GM23338 (cell line): ENCODE data around the gene ALG5.

Source experiments
- CREB1 ChIP-seq: fragments of 250-450 bp; sonication (Bioruptor Pico); IDR thresholded peaks from 2 replicates; pipeline ENCODE4 v1.5.0; 2020; ENCODE audit warnings: low read depth, mild to moderate bottlenecking, moderate library complexity
- POLR2AphosphoS5 ChIP-seq: IDR thresholded peaks from 2 replicates; pipeline ENCODE4 v1.6.1; 2016; ENCODE audit warnings: antibody characterized with exemption, low read depth
- STAT1 ChIP-seq: IDR thresholded peaks from one replicate; pipeline ENCODE4 v1.6.1; 2016; ENCODE audit warnings: antibody characterized with exemption; ENCODE audit not compliant: unreplicated experiment
- TF ChIP-seq, protein P1 (sequence below): IDR thresholded peaks from one replicate; pipeline ENCODE4 v1.6.1; 2018; ENCODE audit warnings: antibody characterized with exemption; ENCODE audit not compliant: unreplicated experiment
- TF ChIP-seq, protein P2 (sequence below), 2 experiments: fragments of 200-600 bp in 1 of 2; sonication (generic) in 1 of 2; conservative IDR thresholded peaks; 2 replicates each; pipeline versions ENCODE4 v1.5.1 to v1.6.1; 2016 to 2017; ENCODE audit warnings: antibody characterized with exemption in 2 of 2, low read depth in 2 of 2, mild to moderate bottlenecking in 2 of 2, moderate library complexity in 1 of 2

DNA sequence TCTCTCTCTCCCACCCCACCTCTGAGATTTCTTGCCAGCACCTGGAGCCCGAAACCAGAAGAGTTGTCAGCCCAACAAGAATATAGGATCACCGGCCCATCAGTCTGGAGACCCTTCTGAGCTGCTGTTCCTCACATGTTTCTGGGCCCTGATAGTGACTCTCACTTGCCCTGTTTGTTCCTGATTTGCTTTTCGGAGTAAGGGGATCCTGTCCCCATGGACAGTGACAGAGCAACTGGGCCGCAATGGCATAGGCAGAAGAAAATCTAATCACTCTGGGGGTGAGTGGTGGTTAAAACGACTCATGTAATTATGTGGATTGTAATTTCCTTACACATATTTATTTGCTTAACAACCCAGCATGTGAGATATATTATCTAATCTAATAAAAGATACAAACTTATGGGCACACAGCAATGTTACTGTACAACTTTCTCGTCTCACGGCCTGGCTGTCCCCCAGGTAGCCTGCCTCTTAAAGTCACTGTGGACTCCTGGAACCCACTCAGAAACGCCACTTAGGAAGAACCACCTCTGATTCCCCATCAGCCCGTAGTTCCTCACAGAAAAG, 78.4 kb downstream of the ALG5 start:
- TF ChIP-seq, protein P1, sequence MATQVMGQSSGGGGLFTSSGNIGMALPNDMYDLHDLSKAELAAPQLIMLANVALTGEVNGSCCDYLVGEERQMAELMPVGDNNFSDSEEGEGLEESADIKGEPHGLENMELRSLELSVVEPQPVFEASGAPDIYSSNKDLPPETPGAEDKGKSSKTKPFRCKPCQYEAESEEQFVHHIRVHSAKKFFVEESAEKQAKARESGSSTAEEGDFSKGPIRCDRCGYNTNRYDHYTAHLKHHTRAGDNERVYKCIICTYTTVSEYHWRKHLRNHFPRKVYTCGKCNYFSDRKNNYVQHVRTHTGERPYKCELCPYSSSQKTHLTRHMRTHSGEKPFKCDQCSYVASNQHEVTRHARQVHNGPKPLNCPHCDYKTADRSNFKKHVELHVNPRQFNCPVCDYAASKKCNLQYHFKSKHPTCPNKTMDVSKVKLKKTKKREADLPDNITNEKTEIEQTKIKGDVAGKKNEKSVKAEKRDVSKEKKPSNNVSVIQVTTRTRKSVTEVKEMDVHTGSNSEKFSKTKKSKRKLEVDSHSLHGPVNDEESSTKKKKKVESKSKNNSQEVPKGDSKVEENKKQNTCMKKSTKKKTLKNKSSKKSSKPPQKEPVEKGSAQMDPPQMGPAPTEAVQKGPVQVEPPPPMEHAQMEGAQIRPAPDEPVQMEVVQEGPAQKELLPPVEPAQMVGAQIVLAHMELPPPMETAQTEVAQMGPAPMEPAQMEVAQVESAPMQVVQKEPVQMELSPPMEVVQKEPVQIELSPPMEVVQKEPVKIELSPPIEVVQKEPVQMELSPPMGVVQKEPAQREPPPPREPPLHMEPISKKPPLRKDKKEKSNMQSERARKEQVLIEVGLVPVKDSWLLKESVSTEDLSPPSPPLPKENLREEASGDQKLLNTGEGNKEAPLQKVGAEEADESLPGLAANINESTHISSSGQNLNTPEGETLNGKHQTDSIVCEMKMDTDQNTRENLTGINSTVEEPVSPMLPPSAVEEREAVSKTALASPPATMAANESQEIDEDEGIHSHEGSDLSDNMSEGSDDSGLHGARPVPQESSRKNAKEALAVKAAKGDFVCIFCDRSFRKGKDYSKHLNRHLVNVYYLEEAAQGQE, result no peak
- TF ChIP-seq POLR2AphosphoS5 (no peak), CREB1 (CRISPR knock-in tag) (no peak), STAT1 (no peak)
- TF ChIP-seq, protein P2, sequence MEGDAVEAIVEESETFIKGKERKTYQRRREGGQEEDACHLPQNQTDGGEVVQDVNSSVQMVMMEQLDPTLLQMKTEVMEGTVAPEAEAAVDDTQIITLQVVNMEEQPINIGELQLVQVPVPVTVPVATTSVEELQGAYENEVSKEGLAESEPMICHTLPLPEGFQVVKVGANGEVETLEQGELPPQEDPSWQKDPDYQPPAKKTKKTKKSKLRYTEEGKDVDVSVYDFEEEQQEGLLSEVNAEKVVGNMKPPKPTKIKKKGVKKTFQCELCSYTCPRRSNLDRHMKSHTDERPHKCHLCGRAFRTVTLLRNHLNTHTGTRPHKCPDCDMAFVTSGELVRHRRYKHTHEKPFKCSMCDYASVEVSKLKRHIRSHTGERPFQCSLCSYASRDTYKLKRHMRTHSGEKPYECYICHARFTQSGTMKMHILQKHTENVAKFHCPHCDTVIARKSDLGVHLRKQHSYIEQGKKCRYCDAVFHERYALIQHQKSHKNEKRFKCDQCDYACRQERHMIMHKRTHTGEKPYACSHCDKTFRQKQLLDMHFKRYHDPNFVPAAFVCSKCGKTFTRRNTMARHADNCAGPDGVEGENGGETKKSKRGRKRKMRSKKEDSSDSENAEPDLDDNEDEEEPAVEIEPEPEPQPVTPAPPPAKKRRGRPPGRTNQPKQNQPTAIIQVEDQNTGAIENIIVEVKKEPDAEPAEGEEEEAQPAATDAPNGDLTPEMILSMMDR (conservative IDR thresholded peaks at IDR 0.05; ENCODE audit: low read depth in 2 of 2), result no peak
